Measurements from ENCODE around the gene C3orf80.
"Not testable (repeated sequence)": the region's sequence is repeated elsewhere in the genome, so short reads cannot be mapped to it uniquely, and the experiment has no call there.

GRCh38 chr3:160178661-160179060, 46.6 kb upstream of the C3orf80 start:
- TF ChIP-seq STAT6 (CRISPR knock-in tag; conservative IDR thresholded peaks at IDR 0.05; ENCODE audit: low read depth); CTCF (IDR thresholded peaks at IDR 0.05); ZNF121 (CRISPR knock-in tag; IDR thresholded peaks at IDR 0.05); NFYB (CRISPR knock-in tag; conservative IDR thresholded peaks at IDR 0.05; ENCODE audit: low read depth); CREB1 (CRISPR knock-in tag; IDR thresholded peaks at IDR 0.05); E2F1 (CRISPR knock-in tag; IDR thresholded peaks at IDR 0.05); ATF6 (CRISPR knock-in tag; IDR thresholded peaks at IDR 0.05); ATF2 (CRISPR knock-in tag; IDR thresholded peaks at IDR 0.05; ENCODE audit: borderline replicate concordance, low read depth); FOXJ3 (CRISPR knock-in tag; IDR thresholded peaks at IDR 0.05; ENCODE audit: borderline replicate concordance); GRHL2 (CRISPR knock-in tag; IDR thresholded peaks at IDR 0.05; ENCODE audit: insufficient replicate concordance, severe bottlenecking); USF2 (CRISPR knock-in tag; IDR thresholded peaks at IDR 0.05): not testable (repeated sequence)

Data from WTC11 (cell line).